ENCODE results near the gene HRK.

Gene HRK

DNA sequence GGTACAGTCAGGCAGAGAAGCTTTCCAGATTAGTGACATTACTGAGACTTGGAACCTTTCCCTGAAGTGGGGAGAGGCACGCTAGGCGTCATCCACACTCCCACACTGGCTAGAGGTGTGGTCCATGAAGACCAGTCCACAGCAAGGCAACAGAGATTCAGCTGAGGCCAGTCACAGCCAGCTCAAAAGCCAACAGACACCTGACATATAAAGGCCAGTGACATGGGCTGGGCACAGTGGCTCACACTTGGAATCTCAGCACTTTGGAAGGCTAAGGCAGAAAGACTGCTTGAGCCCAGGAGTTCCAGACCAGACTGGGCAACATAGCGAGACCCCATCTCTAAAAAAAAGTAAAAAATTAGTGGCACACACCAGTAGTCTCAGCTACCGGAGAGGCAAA, 10.9 kb downstream of the HRK start:
- peaks cover 13% of the 10 kb centered on the region for H3K9me3 Mint-ChIP-seq
- no peak overlapping the region for H3K27ac Mint-ChIP-seq
- DNase-seq: no peak
- H3K27me3 Mint-ChIP-seq (ENCODE audit: low read depth, poor library complexity): peaks cover 25% of the 10 kb centered on the region
- no peak for TF ChIP-seq CTCF (IDR thresholded peaks at IDR 0.05)
- peaks cover 5% of the 10 kb centered on the region for H3K36me3 Mint-ChIP-seq (ENCODE audit: low read depth)
- H3K4me1 Mint-ChIP-seq: no peaks in the 10 kb centered on the region
- H3K4me3 Mint-ChIP-seq: no peak overlapping the region

DNA sequence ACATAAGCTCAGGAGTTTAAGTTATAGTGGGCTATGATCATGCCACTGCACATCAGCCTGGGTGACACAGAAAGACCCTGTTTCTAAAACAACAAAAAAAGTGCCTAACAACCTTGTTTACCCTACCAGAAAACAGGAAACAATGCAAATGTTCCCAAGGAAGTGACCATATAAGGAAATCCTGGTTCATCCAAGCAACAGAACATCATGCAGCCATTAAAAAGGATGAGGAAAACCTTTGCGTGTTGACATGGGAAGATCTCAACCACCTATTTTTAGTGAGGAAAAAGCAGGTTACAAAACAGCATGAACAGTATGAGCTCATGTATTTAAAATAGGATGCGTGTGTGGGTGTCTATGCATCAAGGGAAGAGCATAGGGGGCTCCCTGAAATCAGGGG, 13.7 kb downstream of the HRK start:
- Mint-ChIP-seq H3K9me3 (no peaks in the 10 kb centered on the region), H3K36me3 (ENCODE audit: low read depth) (no peaks in the 10 kb centered on the region), H3K4me1 (no peaks in the 10 kb centered on the region), H3K27me3 (ENCODE audit: low read depth, poor library complexity) (peaks cover 19% of the 10 kb centered on the region), H3K27ac (no peak overlapping the region), H3K4me3 (no peak overlapping the region)
- no peak for DNase-seq
- TF ChIP-seq CTCF (IDR thresholded peaks at IDR 0.05): no peak

DNA sequence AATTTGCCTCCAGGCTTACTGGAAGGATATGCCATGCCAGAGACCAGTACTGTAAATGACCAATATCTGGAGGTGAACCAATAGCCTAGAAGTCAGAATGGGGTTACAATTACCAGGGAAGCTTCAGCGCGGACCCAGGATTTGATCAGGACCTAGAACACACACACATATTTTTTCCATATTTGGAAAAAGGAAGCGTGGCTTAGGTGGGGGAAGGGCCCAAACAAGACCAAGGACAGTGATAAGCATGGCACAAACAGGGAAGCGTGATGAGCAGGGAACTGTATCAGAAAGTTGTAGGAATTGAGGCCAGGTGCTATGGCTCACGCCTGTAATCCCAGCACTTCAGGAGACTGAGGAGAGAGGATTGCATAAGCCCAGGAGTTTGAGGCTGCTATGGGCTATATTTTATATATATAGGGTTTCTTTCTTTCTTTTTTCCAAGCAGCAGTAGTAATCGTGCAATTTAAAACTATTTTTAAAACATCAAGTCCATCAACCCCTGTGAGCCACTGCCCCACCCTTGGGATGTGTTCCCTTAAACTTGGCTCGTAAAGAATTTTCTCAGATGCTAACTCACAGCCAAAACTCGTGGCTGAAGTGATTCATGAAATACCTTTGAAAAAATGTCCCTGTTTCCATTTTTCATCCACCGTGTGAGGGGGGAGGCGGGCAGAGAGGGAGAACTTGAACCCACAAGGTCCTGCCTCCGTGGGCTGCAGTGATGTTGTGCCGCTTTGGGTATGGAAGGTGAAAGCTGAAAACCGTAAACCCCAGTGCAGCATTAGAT, 16.7 kb downstream of the HRK start:
- no peak for TF ChIP-seq CTCF (IDR thresholded peaks at IDR 0.05)
- Mint-ChIP-seq H3K27me3 (ENCODE audit: low read depth, poor library complexity) (peaks cover 22% of the 10 kb centered on the region), H3K4me1 (peaks cover 24% of the 10 kb centered on the region), H3K9me3 (no peaks in the 10 kb centered on the region), H3K27ac (no peak overlapping the region), H3K36me3 (ENCODE audit: low read depth) (no peaks in the 10 kb centered on the region), H3K4me3 (no peak overlapping the region)
- DNase-seq: no peak

DNA sequence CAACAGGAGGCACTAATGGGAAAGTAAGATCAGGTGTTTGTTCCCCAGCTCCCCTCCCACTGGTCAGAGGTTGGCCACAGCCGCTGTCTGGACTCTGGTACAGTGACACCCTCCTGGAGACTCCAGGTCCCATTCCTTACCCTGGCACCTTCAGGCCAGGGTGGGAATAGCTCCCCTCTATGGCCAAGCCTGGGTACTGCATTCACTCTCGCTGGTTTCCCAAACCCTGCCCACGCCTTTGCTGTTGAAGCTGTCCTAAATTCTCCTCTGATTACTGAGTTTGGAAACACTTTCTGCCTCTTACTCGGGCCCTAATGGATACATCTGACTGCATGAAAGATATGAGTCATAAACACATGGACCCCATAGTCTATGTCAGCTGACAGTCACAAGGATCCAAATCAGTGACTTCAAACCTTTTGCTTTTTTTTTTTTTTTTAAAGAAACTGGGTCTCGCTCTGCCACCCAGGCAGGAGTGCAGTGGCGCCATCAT, 17.9 kb downstream of the HRK start:
- peaks cover 36% of the 10 kb centered on the region for H3K4me1 Mint-ChIP-seq
- peak; percentile 24 for DNase-seq
- H3K27me3 Mint-ChIP-seq (ENCODE audit: low read depth, poor library complexity): peaks cover 22% of the 10 kb centered on the region
- H3K9me3 Mint-ChIP-seq: no peaks in the 10 kb centered on the region
- H3K4me3 Mint-ChIP-seq: no peak overlapping the region
- H3K27ac Mint-ChIP-seq: no peak overlapping the region
- peak; percentile 56 for TF ChIP-seq CTCF (IDR thresholded peaks at IDR 0.05)
- H3K36me3 Mint-ChIP-seq (ENCODE audit: low read depth): no peaks in the 10 kb centered on the region

- Mint-ChIP-seq H3K4me3 (no peak overlapping the region), H3K27me3 (ENCODE audit: low read depth, poor library complexity) (peaks cover 24% of the 10 kb centered on the region), H3K4me1 (peaks cover 46% of the 10 kb centered on the region), H3K36me3 (ENCODE audit: low read depth) (no peaks in the 10 kb centered on the region), H3K27ac (no peak overlapping the region), H3K9me3 (no peaks in the 10 kb centered on the region)
- TF ChIP-seq CTCF (IDR thresholded peaks at IDR 0.05): no peak
- no peak for DNase-seq
Observed at GRCh38 chr12:116862167-116862566, 19.1 kb downstream of the HRK start.

- TF ChIP-seq CTCF (IDR thresholded peaks at IDR 0.05): no peak
- DNase-seq: peak; percentile 54
- no peak overlapping the region for H3K4me3 Mint-ChIP-seq
Observed at GRCh38 chr12:116861320-116861719, 19.9 kb downstream of the HRK start.

More at GRCh38 chr12:116861320-116861719, 19.9 kb downstream of the HRK start:
- Mint-ChIP-seq H3K4me1 (peaks cover 46% of the 10 kb centered on the region), H3K9me3 (no peaks in the 10 kb centered on the region), H3K27ac (no peak overlapping the region), H3K36me3 (ENCODE audit: low read depth) (no peaks in the 10 kb centered on the region), H3K27me3 (ENCODE audit: low read depth, poor library complexity) (peaks cover 24% of the 10 kb centered on the region)
